Measurements from ENCODE around the gene SRPK2.

Gene SRPK2

GRCh38 chr7:105322655-105323277 lies 66.0 kb downstream of the SRPK2 start:
- in situ Hi-C loops (cut with HindIII; ENCODE audit: low sequenced_read_pairs) = no loop called here
- no peak overlapping the region for H3K4me3 ChIP-seq (ENCODE audit: low read depth, low read length)
- DNase-seq (ENCODE audit: low read depth, low spot score) = no peak
- no peak for TF ChIP-seq CTCF (IDR thresholded peaks at IDR 0.05; ENCODE audit: low read depth, low read length)

- DNase-seq (ENCODE audit: low read depth, low spot score) = no peak
- no peak for TF ChIP-seq CTCF (IDR thresholded peaks at IDR 0.05; ENCODE audit: low read depth, low read length)
- in situ Hi-C loops (cut with HindIII; ENCODE audit: low sequenced_read_pairs) = no loop called here
- no peak overlapping the region for H3K4me3 ChIP-seq (ENCODE audit: low read depth, low read length)
Measured at GRCh38 chr7:105321754-105322455, 66.8 kb downstream of the SRPK2 start.

DNA sequence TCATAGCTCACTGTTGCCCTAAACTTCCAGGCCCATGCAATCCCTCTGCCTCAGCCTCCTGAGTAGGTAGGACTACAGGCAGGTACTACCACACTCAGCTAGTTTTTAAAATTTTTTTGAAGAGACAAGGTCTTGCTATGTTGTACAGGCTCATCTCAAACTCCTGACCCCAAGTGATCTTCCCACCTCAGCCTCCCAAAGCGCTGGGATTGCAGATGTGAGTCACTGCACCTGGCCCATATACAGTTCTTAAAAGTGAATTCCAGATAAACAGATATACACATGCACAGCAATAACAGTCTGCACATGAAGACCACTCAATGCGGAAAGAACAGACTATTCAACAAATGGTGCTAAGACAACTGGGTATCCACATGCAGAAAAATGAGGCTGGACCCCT lies 67.8 kb downstream of the SRPK2 start:
- no peak for TF ChIP-seq CTCF (IDR thresholded peaks at IDR 0.05; ENCODE audit: low read depth, low read length)
- H3K4me3 ChIP-seq (ENCODE audit: low read depth, low read length) = no peak overlapping the region
- in situ Hi-C loops (cut with HindIII; ENCODE audit: low sequenced_read_pairs) = no loop called here
- DNase-seq (ENCODE audit: low read depth, low spot score) = no peak

- no peak for DNase-seq (ENCODE audit: low read depth, low spot score)
- in situ Hi-C loops (cut with HindIII; ENCODE audit: low sequenced_read_pairs) = no loop called here
- TF ChIP-seq CTCF (IDR thresholded peaks at IDR 0.05; ENCODE audit: low read depth, low read length) = no peak
- H3K4me3 ChIP-seq (ENCODE audit: low read depth, low read length) = no peak overlapping the region
Measured at GRCh38 chr7:105319578-105319977, 69.1 kb downstream of the SRPK2 start.

DNA sequence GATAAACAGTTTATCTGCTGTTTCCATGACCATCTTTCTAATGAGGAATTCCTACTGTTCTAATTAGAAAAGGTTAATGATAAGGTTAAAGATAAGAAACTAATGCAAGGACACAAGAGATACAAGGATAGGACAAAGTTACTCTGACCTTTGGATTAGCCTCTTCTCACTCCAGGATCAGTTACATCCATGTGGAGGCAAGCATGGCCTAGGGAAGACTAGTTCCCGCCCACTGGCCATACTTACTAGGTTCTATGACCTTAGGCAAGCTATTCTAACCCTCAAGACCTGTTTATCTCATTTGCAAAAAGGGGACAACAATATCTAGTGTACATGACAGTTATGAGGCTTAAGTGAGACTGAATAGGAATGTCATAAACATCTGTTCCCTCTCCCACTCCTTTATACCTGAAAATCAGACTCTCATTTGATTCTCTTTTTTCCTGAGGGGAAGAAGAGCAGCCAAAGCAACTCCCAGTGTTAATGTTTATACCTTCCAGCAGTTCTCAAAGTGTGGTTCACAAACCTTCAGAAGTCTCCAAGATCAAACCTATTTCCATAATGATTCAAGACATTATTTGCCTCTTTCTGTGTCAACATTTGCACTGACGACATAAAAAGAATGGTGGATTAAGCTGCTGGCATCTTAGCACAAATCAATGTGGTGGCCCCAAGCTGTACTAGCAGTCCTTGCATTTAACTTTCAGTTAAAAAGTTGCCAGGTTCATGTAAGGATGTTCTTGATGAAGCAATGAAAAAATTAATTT lies 72.0 kb downstream of the SRPK2 start:
- no peak overlapping the region for H3K4me3 ChIP-seq (ENCODE audit: low read depth, low read length)
- in situ Hi-C loops (cut with HindIII; ENCODE audit: low sequenced_read_pairs) = no loop called here
- TF ChIP-seq CTCF (IDR thresholded peaks at IDR 0.05; ENCODE audit: low read depth, low read length) = no peak
- no peak for DNase-seq (ENCODE audit: low read depth, low spot score)

DNA sequence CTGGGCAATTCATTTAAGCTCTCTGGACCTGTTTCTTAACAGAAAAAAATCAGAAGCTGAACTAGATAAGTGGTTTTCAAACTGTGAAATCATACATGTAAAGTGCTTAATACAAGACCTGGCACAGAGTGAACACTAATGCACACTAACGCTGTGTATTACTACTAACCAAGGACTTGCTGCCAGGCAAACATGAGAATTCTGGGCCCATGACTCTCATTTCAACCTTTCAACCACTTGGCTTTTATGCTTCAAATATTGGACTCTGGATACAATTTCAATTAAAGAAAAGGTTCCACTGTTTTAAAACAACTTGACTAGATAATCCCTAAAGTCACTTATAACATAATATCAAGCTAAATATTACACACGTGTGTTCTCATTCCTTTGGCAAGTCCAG lies 73.4 kb downstream of the SRPK2 start:
- DNase-seq (ENCODE audit: low read depth, low spot score) = no peak

More for the DNA sequence above, 73.4 kb downstream of the SRPK2 start:
- H3K4me3 ChIP-seq (ENCODE audit: low read depth, low read length) = no peak overlapping the region
- in situ Hi-C loops (cut with HindIII; ENCODE audit: low sequenced_read_pairs) = no loop called here
- TF ChIP-seq CTCF (IDR thresholded peaks at IDR 0.05; ENCODE audit: low read depth, low read length) = no peak
